GM18873 (cell line): Measurements from ENCODE around the gene SDR39U1.

Experiments used
- ATAC-seq: cut with Tn5 transposase; IDR thresholded peaks from one replicate; pipeline ENCODE4 v1.9.1; 2021; ENCODE audit warnings: mild to moderate bottlenecking, moderate library complexity, moderate number of reproducible peaks; ENCODE audit not compliant: unreplicated experiment, low FRiP score

SDR39U1 gene

GRCh38 chr14:24392325-24393091 is 50.1 kb downstream of the SDR39U1 start:
- ATAC-seq = no peak

DNA sequence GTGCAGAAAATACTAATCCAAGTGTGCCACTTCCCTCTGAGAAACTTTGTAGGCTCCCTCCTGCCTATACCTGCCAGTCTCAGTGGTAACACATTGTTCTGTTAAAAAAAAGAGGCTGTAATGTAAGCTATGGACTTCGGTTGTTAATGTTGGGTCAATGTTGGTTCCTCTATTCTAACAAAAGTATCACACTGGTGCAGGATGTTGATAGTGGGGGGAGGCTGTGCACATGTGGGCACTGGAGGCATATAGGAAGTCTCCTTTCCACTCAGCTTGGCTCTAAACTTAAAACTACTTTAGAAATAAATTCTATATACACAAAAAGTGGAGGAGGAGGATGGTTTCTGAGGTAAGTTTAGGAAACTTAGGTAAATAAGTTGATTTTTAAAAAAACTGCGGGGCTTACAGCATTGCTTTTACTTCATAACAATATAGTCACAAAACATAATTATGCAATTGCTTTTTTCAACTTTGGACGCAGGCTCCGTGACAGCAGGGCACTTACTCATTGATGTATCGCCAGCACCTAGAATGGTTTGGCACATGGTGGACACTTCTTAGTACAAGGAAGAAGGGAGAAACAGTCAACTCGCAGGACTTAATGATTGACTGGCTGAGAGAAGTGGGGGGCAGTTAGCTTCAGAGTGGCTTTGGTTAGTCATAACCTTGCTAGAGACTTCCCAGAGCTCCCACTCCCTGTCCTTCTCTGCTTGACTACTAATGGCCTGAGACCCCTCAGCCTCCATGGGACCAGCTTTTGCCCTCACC is 51.7 kb downstream of the SDR39U1 start:
- ATAC-seq = no peak
